HG02852 (cell line): ENCODE results near the gene UNC13B.

Experiments used
- ATAC-seq: cut with Tn5 transposase; IDR thresholded peaks from one replicate; pipeline ENCODE4 v1.9.1; 2021; ENCODE audit warnings: mild to moderate bottlenecking, moderate library complexity; ENCODE audit not compliant: unreplicated experiment

Gene UNC13B

GRCh38 chr9:35272989-35273388 lies 111.2 kb downstream of the UNC13B start:
- ATAC-seq: no peak

- no peak for ATAC-seq
Measured at GRCh38 chr9:35273591-35273990, 111.8 kb downstream of the UNC13B start.

GRCh38 chr9:35274993-35275392 lies 113.2 kb downstream of the UNC13B start:
- ATAC-seq: no peak

- ATAC-seq: no peak
Measured at GRCh38 chr9:35277171-35277520, 115.3 kb downstream of the UNC13B start.

GRCh38 chr9:35277628-35278359 lies 116.0 kb downstream of the UNC13B start:
- no peak for ATAC-seq

- no peak for ATAC-seq
Measured at GRCh38 chr9:35279946-35280345, 118.1 kb downstream of the UNC13B start.

GRCh38 chr9:35280399-35280798 lies 118.6 kb downstream of the UNC13B start:
- no peak for ATAC-seq

- ATAC-seq: no peak
Measured at GRCh38 chr9:35285731-35286130, 123.9 kb downstream of the UNC13B start.

GRCh38 chr9:35286381-35286780 lies 124.6 kb downstream of the UNC13B start:
- ATAC-seq: no peak

- no peak for ATAC-seq
Measured at GRCh38 chr9:35287987-35288632, 126.3 kb downstream of the UNC13B start.

- no peak for ATAC-seq
Measured at GRCh38 chr9:35288778-35289177, 127.0 kb downstream of the UNC13B start.

- ATAC-seq: no peak
Measured at GRCh38 chr9:35293376-35293964, 131.7 kb downstream of the UNC13B start.

- no peak for ATAC-seq
Measured at GRCh38 chr9:35294066-35294465, 132.3 kb downstream of the UNC13B start.

GRCh38 chr9:35294556-35294955 lies 132.7 kb downstream of the UNC13B start:
- no peak for ATAC-seq

GRCh38 chr9:35295369-35296036 lies 133.7 kb downstream of the UNC13B start:
- no peak for ATAC-seq

GRCh38 chr9:35303567-35303966 lies 141.8 kb downstream of the UNC13B start:
- ATAC-seq: no peak

GRCh38 chr9:35306283-35306682 lies 144.5 kb downstream of the UNC13B start:
- ATAC-seq: no peak

- ATAC-seq: no peak
Measured at GRCh38 chr9:35308316-35308715, 146.5 kb downstream of the UNC13B start.

GRCh38 chr9:35311891-35312639 lies 150.3 kb downstream of the UNC13B start:
- ATAC-seq: no peak

GRCh38 chr9:35313460-35313859 lies 151.7 kb downstream of the UNC13B start:
- ATAC-seq: no peak

- no peak for ATAC-seq
Measured at GRCh38 chr9:35313916-35314315, 152.1 kb downstream of the UNC13B start.
